GM18508 (cell line): ENCODE results near the gene USH2A.
"Not testable (repeated sequence)": the region's sequence is repeated elsewhere in the genome, so short reads cannot be mapped to it uniquely, and the experiment has no call there.

Experiments used
- ATAC-seq: cut with Tn5 transposase; IDR thresholded peaks from one replicate; pipeline ENCODE4 v1.9.1; 2021; ENCODE audit warnings: moderate number of reproducible peaks; ENCODE audit not compliant: insufficient read depth, unreplicated experiment

USH2A gene

GRCh38 chr1:216153130-216153529, 270.1 kb downstream of the USH2A start:
- ATAC-seq = no peak

- not testable (repeated sequence) for ATAC-seq
Observed at GRCh38 chr1:216145451-216146018, 277.7 kb downstream of the USH2A start.

- ATAC-seq = no peak
Observed at GRCh38 chr1:216144661-216145450, 278.4 kb downstream of the USH2A start.

- ATAC-seq = no peak
Observed at GRCh38 chr1:216142921-216143320, 280.3 kb downstream of the USH2A start.

GRCh38 chr1:216140730-216141524, 282.3 kb downstream of the USH2A start:
- no peak for ATAC-seq

- no peak for ATAC-seq
Observed at GRCh38 chr1:216124192-216124781, 299.0 kb downstream of the USH2A start.

GRCh38 chr1:216123446-216124191, 299.6 kb downstream of the USH2A start:
- ATAC-seq = no peak

- peak; percentile 64 for ATAC-seq
Observed at GRCh38 chr1:216119600-216119999, 303.6 kb downstream of the USH2A start.

GRCh38 chr1:216114180-216114579, 309.1 kb downstream of the USH2A start:
- ATAC-seq = no peak

- ATAC-seq = no peak
Observed at GRCh38 chr1:216113181-216113580, 310.1 kb downstream of the USH2A start.

GRCh38 chr1:216111842-216112241, 311.4 kb downstream of the USH2A start:
- ATAC-seq = no peak

GRCh38 chr1:216095400-216095799, 327.8 kb downstream of the USH2A start:
- ATAC-seq = no peak

- no peak for ATAC-seq
Observed at GRCh38 chr1:216090556-216090955, 332.7 kb downstream of the USH2A start.

- ATAC-seq = no peak
Observed at GRCh38 chr1:216086678-216087077, 336.6 kb downstream of the USH2A start.

- no peak for ATAC-seq
Observed at GRCh38 chr1:216081445-216081844, 341.8 kb downstream of the USH2A start.

- no peak for ATAC-seq
Observed at GRCh38 chr1:216076751-216077150, 346.5 kb downstream of the USH2A start.

GRCh38 chr1:216075339-216075738, 347.9 kb downstream of the USH2A start:
- peak; percentile 46 for ATAC-seq

- ATAC-seq = no peak
Observed at GRCh38 chr1:216073793-216074595, 349.3 kb downstream of the USH2A start.

- ATAC-seq = no peak
Observed at GRCh38 chr1:216071262-216071661, 352.0 kb downstream of the USH2A start.
